ENCODE data around the gene VPS26B. TPM values are rescaled to one million over a fixed set of nuclear protein-coding genes. Genes with fewer than 3 reads are reported as not detected.

VPS26B gene
- total RNA-seq, 1 experiment from 2014 or later = 69.4 TPM

DNA sequence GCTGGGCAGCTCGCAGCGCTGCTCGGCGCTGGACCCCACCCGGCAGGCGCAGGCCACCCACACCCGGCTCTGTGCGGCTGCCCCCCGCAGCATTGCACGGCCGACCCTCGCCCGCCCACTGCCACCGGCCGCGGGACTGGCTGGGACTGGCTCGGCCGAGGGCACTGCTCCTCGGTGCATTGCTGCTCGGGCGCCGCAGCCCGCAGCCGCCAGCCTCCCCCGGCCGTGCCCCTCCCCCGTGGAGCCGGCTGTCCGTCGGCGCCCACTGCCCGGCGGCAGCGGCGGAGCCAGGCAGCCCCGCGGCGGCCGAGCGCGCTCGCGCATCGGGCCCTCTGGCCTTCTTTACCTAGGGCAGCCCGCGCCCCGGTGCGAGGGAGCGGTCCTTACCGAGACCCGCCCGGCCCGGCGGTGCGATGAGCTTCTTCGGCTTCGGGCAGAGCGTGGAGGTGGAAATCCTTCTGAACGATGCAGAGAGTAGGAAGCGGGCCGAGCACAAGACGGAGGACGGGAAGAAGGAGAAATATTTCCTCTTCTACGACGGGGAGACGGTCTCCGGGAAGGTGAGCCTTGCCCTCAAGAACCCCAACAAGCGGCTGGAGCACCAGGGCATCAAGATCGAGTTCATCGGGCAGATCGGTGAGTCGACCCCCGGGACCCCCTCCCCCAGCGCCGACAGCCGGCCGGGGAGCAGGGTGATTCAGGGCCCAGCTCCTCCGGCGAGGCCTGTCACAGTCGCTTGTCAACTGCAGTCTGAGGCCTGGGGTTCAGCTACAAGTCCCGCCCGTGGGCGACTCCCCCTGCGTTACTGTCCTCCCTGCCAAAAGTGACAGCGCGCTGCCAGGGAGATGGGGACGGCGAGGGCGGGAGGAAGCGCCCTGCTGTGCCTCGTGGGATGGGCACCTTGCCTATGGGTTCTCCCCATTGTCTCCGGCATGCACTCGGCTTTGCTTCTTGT lies 516 bp downstream of the VPS26B start:
- in situ Hi-C loops (cut with HindIII; ENCODE audit: low pct_unique_long_range_greater_than_20kb, low sequenced_read_pairs) = no loop called here
- CTCF ChIA-PET = interaction anchor here (1.3 kb wide), 1 partner anchor 75 kb away, joined by 4 read pairs; no protein-coding TSS in a partner anchor
- BruUV-seq (replicated peaks) = no TSS peak

GRCh38 chr11:134226806-134227325 lies 2.4 kb downstream of the VPS26B start:
- intact Hi-C loops (cut with micrococcal nuclease; ENCODE audit: unreplicated experiment) = no loop called here
- DNase-seq (ENCODE audit: low read depth, low spot score) (no peak), ATAC-seq (no peak)
- Histone ChIP-seq H3K9me3 (ENCODE audit: control insufficient read depth, insufficient read depth, low read depth, low read length) (no peaks in the 10 kb centered on the region), H3K4me3 (ENCODE audit: low read depth in 2 of 2, low read length in 2 of 2) (peak overlapping the region; percentile 85 to 96), H3K27ac (ENCODE audit: low read length) (peak overlapping the region; percentile 85; the same call in 1 of the 2 replicates), H3K36me3 (ENCODE audit: control insufficient read depth, insufficient read depth, low read length) (peaks cover 2% of the 10 kb centered on the region; the same call in 1 of the 2 replicates), H3K4me1 (ENCODE audit: control insufficient read depth, insufficient read depth, low read length) (peaks cover 31% of the 10 kb centered on the region), H3K27me3 (ENCODE audit: control insufficient read depth, insufficient read depth, low read length) (no peaks in the 10 kb centered on the region)
- ChIA-PET CTCF (no interaction called here), POLR2A (no interaction called here)
- TF ChIP-seq CTCF (IDR thresholded peaks at IDR 0.05) = no peak
- TF ChIP-seq POLR2AphosphoS5 (IDR thresholded peaks at IDR 0.05; ENCODE audit: low read depth, low read length) = no peak
- TF ChIP-seq TCF7L2 (IDR thresholded peaks at IDR 0.05; ENCODE audit: low read depth, low read length) = no peak
- no peak for TF ChIP-seq REST (IDR thresholded peaks at IDR 0.05; ENCODE audit: insufficient read depth in 1 of 2, low read depth in 2 of 2, low read length in 1 of 2)
- TF ChIP-seq SIN3A (IDR thresholded peaks at IDR 0.05; ENCODE audit: borderline replicate concordance, insufficient read depth, low read depth, low read length) = no peak
- in situ Hi-C loops (cut with HindIII; ENCODE audit: low pct_unique_long_range_greater_than_20kb, low sequenced_read_pairs) = no loop called here
- no TSS peak for BruUV-seq (replicated peaks)

More for the DNA sequence above, 516 bp downstream of the VPS26B start:
- ATAC-seq = peak; percentile 65
- intact Hi-C loops (cut with micrococcal nuclease; ENCODE audit: unreplicated experiment) = loop anchor here (2.0 kb wide), 1 partner anchor 28 kb away; the partner anchor contains the start of genes ACAD8 and THYN1
- DNase-seq (ENCODE audit: low read depth, low spot score) = no peak
- peaks cover 26% of the 10 kb centered on the region for H3K4me1 ChIP-seq (ENCODE audit: control insufficient read depth, insufficient read depth, low read length)
- POLR2A ChIA-PET = interaction anchor here (0.6 to 0.8 kb wide), 4 partner anchors 9 to 174 kb away, joined by 3 to 4 read pairs (median 4); no protein-coding TSS in a partner anchor
- TF ChIP-seq REST (IDR thresholded peaks at IDR 0.05; ENCODE audit: insufficient read depth in 1 of 2, low read depth in 2 of 2, low read length in 1 of 2) (no peak), SIN3A (IDR thresholded peaks at IDR 0.05; ENCODE audit: borderline replicate concordance, insufficient read depth, low read depth, low read length) (peak; percentile 40; the same call in 1 of the 2 replicates)
- no peaks in the 10 kb centered on the region for H3K9me3 ChIP-seq (ENCODE audit: control insufficient read depth, insufficient read depth, low read depth, low read length)
- peak overlapping the region; percentile 85 to 96 for H3K4me3 ChIP-seq (ENCODE audit: low read depth in 2 of 2, low read length in 2 of 2)
- peak overlapping the region; percentile 85 for H3K27ac ChIP-seq (ENCODE audit: low read length)
- peaks cover 6% of the 10 kb centered on the region for H3K36me3 ChIP-seq (ENCODE audit: control insufficient read depth, insufficient read depth, low read length)
- no peaks in the 10 kb centered on the region for H3K27me3 ChIP-seq (ENCODE audit: control insufficient read depth, insufficient read depth, low read length)

All from Panc1 (cell line).